Activated CD8-positive, alpha-beta T cell treated with anti-CD3 and anti-CD28 coated beads, Interleukin-2, amount 10 ng/mL, durations not matched to agents 7 days and 5 days (primary cell): ENCODE results near the gene PTPN4. TPM values are rescaled to one million over a fixed set of nuclear protein-coding genes. Genes with fewer than 3 reads are reported as not detected.

Experiments
- ATAC-seq: fragments of 150-1000 bp; cut with Tn5 transposase; one replicate; pipeline ENCODE4 v1.10.0; 2021; ENCODE audit warnings: moderate library complexity
- CTCF ChIA-PET: fragments of 350-600 bp; sonication (Branson Sonifier 250); formaldehyde crosslinking; loops from one replicate; lab custom pipeline; 2021; ENCODE audit warnings: antibody characterized with exemption; lab: Charles Lee
- POLR2A ChIA-PET: fragments of 350-600 bp; sonication (Branson Sonifier 250); formaldehyde crosslinking; loops from one replicate; lab custom pipeline; 2021; ENCODE audit warnings: antibody characterized with exemption; lab: Charles Lee
- DNase-seq: peaks from one replicate; pipeline ENCODE4 v3.0.0-alpha.2; 2020
- H3K27ac Mint-ChIP-seq: one replicate; pipeline ENCODE4 v1.8.0; 2021; ENCODE audit warnings: mild to moderate bottlenecking, mixed read lengths
- H3K27me3 Mint-ChIP-seq: one replicate; pipeline ENCODE4 v1.8.0; 2021; ENCODE audit warnings: low read depth, mixed read lengths
- H3K36me3 Mint-ChIP-seq: one replicate; pipeline ENCODE4 v1.8.0; 2021; ENCODE audit warnings: low read depth, mixed read lengths
- H3K4me1 Mint-ChIP-seq: one replicate; pipeline ENCODE4 v1.8.0; 2021; ENCODE audit warnings: low read depth, mixed read lengths
- H3K4me3 Mint-ChIP-seq: one replicate; pipeline ENCODE4 v1.8.0; 2021; ENCODE audit warnings: mild to moderate bottlenecking, mixed read lengths
- H3K9me3 Mint-ChIP-seq: one replicate; pipeline ENCODE4 v1.8.0; 2022; ENCODE audit warnings: mixed read lengths; ENCODE audit not compliant: insufficient read depth
- total RNA-seq, 2 experiments: library from RNA; stranded (reverse); gene quantifications; one replicate each; pipeline ENCODE4 v1.2.3, GENCODE V29; 2021

The PTPN4 gene, protein sequence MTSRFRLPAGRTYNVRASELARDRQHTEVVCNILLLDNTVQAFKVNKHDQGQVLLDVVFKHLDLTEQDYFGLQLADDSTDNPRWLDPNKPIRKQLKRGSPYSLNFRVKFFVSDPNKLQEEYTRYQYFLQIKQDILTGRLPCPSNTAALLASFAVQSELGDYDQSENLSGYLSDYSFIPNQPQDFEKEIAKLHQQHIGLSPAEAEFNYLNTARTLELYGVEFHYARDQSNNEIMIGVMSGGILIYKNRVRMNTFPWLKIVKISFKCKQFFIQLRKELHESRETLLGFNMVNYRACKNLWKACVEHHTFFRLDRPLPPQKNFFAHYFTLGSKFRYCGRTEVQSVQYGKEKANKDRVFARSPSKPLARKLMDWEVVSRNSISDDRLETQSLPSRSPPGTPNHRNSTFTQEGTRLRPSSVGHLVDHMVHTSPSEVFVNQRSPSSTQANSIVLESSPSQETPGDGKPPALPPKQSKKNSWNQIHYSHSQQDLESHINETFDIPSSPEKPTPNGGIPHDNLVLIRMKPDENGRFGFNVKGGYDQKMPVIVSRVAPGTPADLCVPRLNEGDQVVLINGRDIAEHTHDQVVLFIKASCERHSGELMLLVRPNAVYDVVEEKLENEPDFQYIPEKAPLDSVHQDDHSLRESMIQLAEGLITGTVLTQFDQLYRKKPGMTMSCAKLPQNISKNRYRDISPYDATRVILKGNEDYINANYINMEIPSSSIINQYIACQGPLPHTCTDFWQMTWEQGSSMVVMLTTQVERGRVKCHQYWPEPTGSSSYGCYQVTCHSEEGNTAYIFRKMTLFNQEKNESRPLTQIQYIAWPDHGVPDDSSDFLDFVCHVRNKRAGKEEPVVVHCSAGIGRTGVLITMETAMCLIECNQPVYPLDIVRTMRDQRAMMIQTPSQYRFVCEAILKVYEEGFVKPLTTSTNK
- 10 to 100 TPM; 89.1 to 91.3 TPM for total RNA-seq

- Mint-ChIP-seq H3K4me1 (peaks cover 44% of the 10 kb centered on the region), H3K4me3 (peak within 1 kb of the TSS; percentile 91), H3K9me3 (no peaks in the 10 kb centered on the region), H3K27ac (peak within 1 kb of the TSS; percentile 82), H3K27me3 (peaks cover under 1% of the 10 kb centered on the region), H3K36me3 (peaks cover 10% of the 10 kb centered on the region)
- ChIA-PET CTCF (interaction anchor here (0.6 to 7.9 kb wide), 6 partner anchors 15 to 416 kb away, joined by 3 to 115 read pairs (median 4); no protein-coding TSS in a partner anchor), POLR2A (interaction anchor here (0.9 to 1.8 kb wide), 6 partner anchors 9 to 417 kb away, joined by 3 to 8 read pairs (median 5); no protein-coding TSS in a partner anchor)
- DNase-seq (peak; percentile 99), ATAC-seq (peak; percentile 96)
Observed at GRCh38 chr2:119759451-119760236, at the start of gene PTPN4. Gene PTPN4, plus strand, starts transcription at chr2:119759922. Its CDS starts 49,932 bp downstream, at chr2:119809854.

DNA sequence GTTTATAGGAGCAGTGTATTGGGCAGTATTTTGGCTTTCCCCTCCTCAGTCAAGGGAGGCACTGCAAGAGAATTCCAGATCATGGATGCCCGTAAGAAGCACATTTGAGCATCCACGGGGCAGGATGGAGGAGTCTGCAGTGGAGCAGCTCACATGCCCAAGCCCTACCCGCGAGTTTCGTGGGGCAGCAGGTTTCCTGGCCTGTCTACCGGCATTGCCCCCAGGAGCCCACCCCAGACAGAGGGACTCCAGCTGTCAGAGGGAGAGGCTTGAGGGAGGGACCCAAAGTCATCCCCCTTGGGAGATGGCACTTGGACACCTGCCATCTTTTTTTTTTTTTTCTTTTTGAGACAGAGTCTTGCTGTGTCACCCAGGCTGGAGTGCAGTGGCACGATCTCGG is 49.4 kb upstream of the PTPN4 start:
- CTCF ChIA-PET: no interaction called here
- Mint-ChIP-seq H3K4me1 (no peaks in the 10 kb centered on the region), H3K4me3 (no peak overlapping the region), H3K27me3 (no peaks in the 10 kb centered on the region), H3K36me3 (no peaks in the 10 kb centered on the region), H3K27ac (no peak overlapping the region), H3K9me3 (no peaks in the 10 kb centered on the region)
- POLR2A ChIA-PET: no interaction called here
- no peak for ATAC-seq
- no peak for DNase-seq

DNA sequence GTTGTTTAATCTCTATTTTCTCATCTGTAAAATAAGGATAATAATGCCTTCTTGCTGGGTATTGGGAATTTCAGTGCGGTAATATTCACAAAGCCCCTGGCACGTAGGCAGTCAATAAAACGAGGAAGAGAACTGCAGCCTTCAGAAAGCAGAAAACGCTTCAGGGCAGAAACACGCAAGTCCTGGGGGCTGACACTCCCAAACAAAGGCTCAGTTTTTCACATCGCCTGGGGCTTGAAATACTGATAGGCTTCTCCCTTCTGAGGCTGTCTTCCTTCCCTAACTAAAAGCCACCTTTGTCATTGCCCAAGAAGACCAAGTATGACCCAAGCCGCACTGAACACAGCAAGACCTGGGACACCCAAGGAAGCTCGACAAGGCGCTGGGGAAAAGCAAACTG is 48.4 kb upstream of the PTPN4 start:
- Mint-ChIP-seq H3K36me3 (no peaks in the 10 kb centered on the region), H3K9me3 (no peaks in the 10 kb centered on the region), H3K27ac (no peak overlapping the region), H3K4me1 (no peaks in the 10 kb centered on the region), H3K4me3 (no peak overlapping the region), H3K27me3 (no peaks in the 10 kb centered on the region)
- ChIA-PET POLR2A (interaction anchor here (0.5 kb wide), 1 partner anchor 489 kb away, joined by 3 read pairs; no protein-coding TSS in a partner anchor), CTCF (no interaction called here)
- no peak for ATAC-seq
- no peak for DNase-seq

GRCh38 chr2:119712571-119712970 is 47.2 kb upstream of the PTPN4 start:
- Mint-ChIP-seq H3K4me3 (no peak overlapping the region), H3K27me3 (no peaks in the 10 kb centered on the region), H3K9me3 (no peaks in the 10 kb centered on the region), H3K27ac (no peak overlapping the region), H3K36me3 (no peaks in the 10 kb centered on the region), H3K4me1 (no peaks in the 10 kb centered on the region)
- DNase-seq (no peak), ATAC-seq (no peak)
- ChIA-PET POLR2A (no interaction called here), CTCF (no interaction called here)

GRCh38 chr2:119713819-119714490 is 45.8 kb upstream of the PTPN4 start:
- H3K27me3 Mint-ChIP-seq: no peaks in the 10 kb centered on the region
- CTCF ChIA-PET: interaction anchor here (1.1 kb wide), 2 partner anchors 53 to 270 kb away, joined by 3 read pairs; no protein-coding TSS in a partner anchor
- H3K4me3 Mint-ChIP-seq: no peak overlapping the region
- H3K4me1 Mint-ChIP-seq: no peaks in the 10 kb centered on the region
- no peaks in the 10 kb centered on the region for H3K9me3 Mint-ChIP-seq
- ATAC-seq (no peak), DNase-seq (no peak)
- H3K27ac Mint-ChIP-seq: no peak overlapping the region
- POLR2A ChIA-PET: no interaction called here
- no peaks in the 10 kb centered on the region for H3K36me3 Mint-ChIP-seq

DNA sequence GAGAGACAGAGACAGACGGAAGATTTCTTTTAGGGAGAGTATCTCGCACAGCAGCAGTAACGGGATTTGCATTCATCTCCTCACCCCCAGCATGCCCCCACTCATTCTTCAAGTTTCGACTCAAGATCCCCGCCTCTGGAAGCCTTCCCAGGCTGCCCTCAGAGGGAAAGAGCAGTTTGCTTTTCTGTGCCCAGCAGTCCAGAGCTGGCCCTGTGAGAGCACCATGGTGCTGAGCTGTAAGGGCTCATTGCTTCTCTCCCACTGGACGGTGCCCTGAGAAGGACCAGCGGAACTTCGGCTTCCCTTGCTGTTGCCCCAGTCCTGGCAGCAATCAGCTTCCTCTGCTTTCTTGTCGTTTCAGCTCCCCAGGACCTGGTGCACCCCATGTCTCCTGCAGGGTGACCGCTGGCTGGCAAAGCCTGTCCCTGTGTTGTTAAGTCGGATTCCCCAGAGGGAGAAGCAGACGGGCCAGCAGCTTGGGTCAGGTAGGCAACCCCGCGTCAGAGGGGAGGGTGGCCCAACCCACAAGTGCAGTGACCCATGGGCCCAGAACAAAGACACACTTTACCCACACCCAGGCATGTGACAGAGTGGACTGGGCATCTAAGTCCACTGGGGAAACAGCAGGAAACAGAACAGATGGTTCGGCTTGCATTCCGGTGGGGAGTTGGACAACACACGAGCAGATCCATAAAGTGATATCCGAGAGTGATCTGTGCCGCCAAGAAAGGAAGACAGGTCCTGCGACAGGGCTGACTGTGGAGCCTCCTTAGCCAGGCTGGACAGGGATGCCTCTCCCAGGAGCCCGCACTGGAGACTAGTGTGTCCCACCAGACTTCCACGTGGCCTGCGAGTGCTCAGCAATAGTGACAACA is 44.1 kb upstream of the PTPN4 start:
- Mint-ChIP-seq H3K9me3 (no peaks in the 10 kb centered on the region), H3K4me3 (no peak overlapping the region), H3K27ac (no peak overlapping the region), H3K27me3 (no peaks in the 10 kb centered on the region), H3K36me3 (no peaks in the 10 kb centered on the region), H3K4me1 (peaks cover 2% of the 10 kb centered on the region)
- ChIA-PET POLR2A (no interaction called here), CTCF (no interaction called here)
- no peak for DNase-seq
- no peak for ATAC-seq

GRCh38 chr2:119716284-119716672 is 43.4 kb upstream of the PTPN4 start:
- ChIA-PET POLR2A (no interaction called here), CTCF (no interaction called here)
- H3K27ac Mint-ChIP-seq: no peak overlapping the region
- no peaks in the 10 kb centered on the region for H3K36me3 Mint-ChIP-seq
- DNase-seq (no peak), ATAC-seq (no peak)
- H3K4me3 Mint-ChIP-seq: no peak overlapping the region
- peaks cover 2% of the 10 kb centered on the region for H3K4me1 Mint-ChIP-seq
- H3K27me3 Mint-ChIP-seq: no peaks in the 10 kb centered on the region
- no peaks in the 10 kb centered on the region for H3K9me3 Mint-ChIP-seq

DNA sequence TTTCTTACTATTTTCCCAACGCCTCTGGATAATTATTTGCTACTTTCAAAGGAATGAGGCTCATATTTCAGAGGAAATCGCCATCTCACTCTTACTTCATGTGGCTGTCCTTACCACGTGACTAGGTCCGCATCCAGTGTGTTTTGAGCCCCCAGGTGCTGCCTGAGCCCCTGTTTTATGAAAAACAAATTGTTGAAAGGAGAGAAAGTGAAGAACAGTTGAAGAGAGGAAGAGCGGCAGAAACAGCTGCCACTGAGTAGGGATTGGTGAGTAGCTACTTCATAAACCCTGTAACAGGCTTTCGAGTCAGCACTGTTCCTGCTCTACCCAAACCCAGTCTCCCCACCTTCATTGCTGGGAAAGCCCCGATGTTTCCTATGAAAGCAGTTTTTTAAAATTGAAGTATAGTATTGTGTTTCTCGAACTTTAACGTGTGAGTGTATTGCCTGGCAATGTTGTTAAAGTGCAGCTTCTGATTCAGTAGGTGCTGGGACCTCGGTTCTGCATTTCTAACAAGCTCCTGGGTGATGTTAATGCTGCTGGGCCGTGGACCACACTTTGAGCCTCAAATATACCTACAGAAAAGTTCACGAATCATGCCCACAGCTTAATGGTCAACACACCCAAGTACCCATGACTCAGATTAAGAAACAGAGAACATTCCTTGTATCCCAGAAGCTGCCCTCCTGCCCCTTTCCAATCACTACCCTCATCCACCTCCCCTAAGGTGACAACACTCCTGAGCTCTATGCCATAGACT is 41.0 kb upstream of the PTPN4 start:
- H3K27ac Mint-ChIP-seq: no peak overlapping the region
- POLR2A ChIA-PET: no interaction called here
- H3K4me3 Mint-ChIP-seq: no peak overlapping the region
- ATAC-seq: no peak
- no peak for DNase-seq
- H3K36me3 Mint-ChIP-seq: no peaks in the 10 kb centered on the region
- H3K27me3 Mint-ChIP-seq: no peaks in the 10 kb centered on the region
- no peaks in the 10 kb centered on the region for H3K9me3 Mint-ChIP-seq
- H3K4me1 Mint-ChIP-seq: peaks cover 6% of the 10 kb centered on the region
- CTCF ChIA-PET: interaction anchor here (1.2 to 3.3 kb wide), 2 partner anchors 78 to 457 kb away, joined by 3 to 11 read pairs; no protein-coding TSS in a partner anchor

DNA sequence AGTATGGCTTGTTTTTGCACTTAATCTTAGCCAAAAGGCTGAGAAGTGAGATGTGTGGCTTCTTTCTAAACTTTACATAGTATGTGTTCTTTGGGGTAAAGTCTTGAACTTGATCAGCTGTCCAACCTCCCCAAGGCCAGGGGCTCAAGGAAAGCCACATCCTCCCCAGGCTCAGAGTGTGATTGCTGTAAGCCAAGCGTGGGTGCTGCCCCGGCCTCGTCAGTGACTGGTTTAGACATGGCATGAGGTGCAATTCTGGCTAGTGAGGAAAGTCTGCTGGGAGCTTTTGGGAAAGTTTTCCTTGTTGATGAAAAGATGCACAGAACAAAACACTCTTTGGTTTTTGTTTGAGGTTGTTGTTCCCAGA is 40.5 kb upstream of the PTPN4 start:
- H3K36me3 Mint-ChIP-seq: no peaks in the 10 kb centered on the region
- ChIA-PET POLR2A (no interaction called here), CTCF (interaction anchor here (1.0 to 3.3 kb wide), 3 partner anchors 16 to 457 kb away, joined by 3 to 11 read pairs (median 3); no protein-coding TSS in a partner anchor)
- no peak overlapping the region for H3K4me3 Mint-ChIP-seq
- H3K27me3 Mint-ChIP-seq: no peaks in the 10 kb centered on the region
- ATAC-seq (no peak), DNase-seq (no peak)
- H3K27ac Mint-ChIP-seq: no peak overlapping the region
- H3K4me1 Mint-ChIP-seq: peaks cover 10% of the 10 kb centered on the region
- H3K9me3 Mint-ChIP-seq: no peaks in the 10 kb centered on the region

DNA sequence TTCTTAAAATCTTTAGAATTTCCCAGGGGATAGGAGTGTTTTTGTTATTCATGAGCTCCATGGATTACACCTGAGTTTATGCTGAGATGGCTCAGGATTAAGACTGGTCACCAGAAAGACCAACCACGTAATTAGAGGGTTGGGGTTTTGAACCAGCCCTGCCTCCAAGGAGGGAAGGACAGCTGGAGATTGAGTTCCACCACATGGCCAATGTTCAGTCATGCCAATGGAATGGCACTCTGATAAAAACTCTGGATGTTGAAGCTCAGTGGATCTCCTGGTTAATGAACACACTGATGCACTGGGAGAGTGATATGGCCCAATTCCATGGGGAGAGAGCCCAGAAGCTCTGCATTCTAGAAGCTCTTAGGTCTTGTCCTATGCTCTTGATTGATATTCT is 38.7 kb upstream of the PTPN4 start:
- Mint-ChIP-seq H3K27ac (no peak overlapping the region), H3K4me1 (peaks cover 10% of the 10 kb centered on the region), H3K4me3 (no peak overlapping the region), H3K9me3 (no peaks in the 10 kb centered on the region), H3K36me3 (no peaks in the 10 kb centered on the region), H3K27me3 (no peaks in the 10 kb centered on the region)
- DNase-seq (no peak), ATAC-seq (no peak)
- CTCF ChIA-PET: interaction anchor here (1.3 to 3.3 kb wide), 2 partner anchors 105 to 455 kb away, joined by 3 to 11 read pairs; no protein-coding TSS in a partner anchor
- POLR2A ChIA-PET: interaction anchor here (0.7 kb wide), 1 partner anchor 533 kb away, joined by 4 read pairs; no protein-coding TSS in a partner anchor
